Stimulated activated CD4-positive, alpha-beta T cell treated with anti-CD3 and anti-CD28 coated beads, Interleukin-4, amount 100 ng/mL, for 48 hours (primary cell): Measurements from ENCODE around the gene TPH1.

ENCODE experiments used
- DNase-seq, 2 donors: peaks; one replicate each; pipeline ENCODE4 v3.0.0-alpha.2; 2020; ENCODE audit warnings: low read depth in 2 of 2

TPH1 gene

GRCh38 chr11:18046116-18046777 lies at the start of gene TPH1:
Gene TPH1 (minus strand): TSS chr11:18046269. CDS start chr11:18040762, 5,507 bp downstream.
- no peak for DNase-seq

DNA sequence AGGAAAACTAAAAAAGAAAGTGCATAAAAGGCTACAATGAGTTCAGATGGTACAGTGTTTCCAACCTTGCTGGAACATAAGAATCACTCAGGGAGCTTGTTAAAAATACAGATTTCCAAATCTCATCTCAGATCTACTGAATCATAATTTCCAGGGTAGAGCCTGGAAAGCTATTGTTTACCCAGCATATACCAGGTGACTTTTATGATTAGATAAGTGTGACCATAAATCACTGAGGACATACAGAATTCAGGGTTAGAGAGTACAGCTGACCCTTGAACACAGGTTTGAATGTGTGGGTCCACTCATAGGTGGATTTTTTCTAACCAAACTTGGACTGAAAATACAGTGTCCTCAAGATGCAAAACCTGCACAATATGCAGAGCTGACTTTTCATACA lies 47.9 kb upstream of the TPH1 start:
- DNase-seq: no peak

- no peak for DNase-seq
Observed at GRCh38 chr11:18091731-18092130, 45.7 kb upstream of the TPH1 start.

GRCh38 chr11:18088966-18089365 lies 42.9 kb upstream of the TPH1 start:
- DNase-seq: no peak

GRCh38 chr11:18088366-18088765 lies 42.3 kb upstream of the TPH1 start:
- DNase-seq: no peak

DNA sequence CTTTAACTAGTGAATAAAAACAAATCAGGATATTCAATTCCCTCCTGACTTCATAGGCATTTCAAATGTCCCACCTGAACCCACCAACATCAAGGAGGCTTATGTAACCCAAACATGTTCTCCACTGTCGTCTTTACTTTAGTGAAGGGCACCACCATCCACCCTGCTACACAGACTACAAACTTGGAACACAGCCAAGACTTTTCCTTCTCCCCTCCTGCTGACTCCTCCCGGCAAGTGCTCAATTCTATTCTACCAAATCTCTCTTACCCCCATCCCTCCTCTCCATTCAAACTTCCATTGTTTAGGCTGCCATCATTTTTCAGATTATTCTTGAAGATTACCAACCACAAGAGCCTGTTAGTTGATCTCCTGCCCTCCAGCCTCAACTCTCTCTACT lies 35.5 kb upstream of the TPH1 start:
- DNase-seq: no peak

- no peak for DNase-seq
Observed at GRCh38 chr11:18080451-18080850, 34.4 kb upstream of the TPH1 start.

GRCh38 chr11:18078909-18079308 lies 32.8 kb upstream of the TPH1 start:
- DNase-seq: no peak

DNA sequence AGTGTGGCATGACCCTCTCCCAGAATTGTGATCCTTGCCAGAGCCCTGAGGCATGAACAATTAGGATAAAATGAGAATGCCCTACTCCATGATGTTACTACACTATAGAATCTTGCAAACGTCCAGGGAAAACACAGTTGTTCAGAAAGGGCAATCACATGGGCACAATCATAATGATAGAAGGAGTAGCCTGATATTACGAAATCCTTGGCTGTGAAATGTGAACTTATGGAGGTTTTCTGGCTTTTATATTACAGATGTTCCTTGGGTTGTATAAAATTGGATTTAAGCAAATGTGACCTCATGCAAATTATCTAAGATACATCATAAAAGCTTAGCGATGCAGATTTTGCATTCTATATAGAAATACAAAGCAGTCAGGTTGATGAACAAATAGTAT lies 29.4 kb upstream of the TPH1 start:
- DNase-seq: no peak

- no peak for DNase-seq
Observed at GRCh38 chr11:18071098-18071705, 25.1 kb upstream of the TPH1 start.

GRCh38 chr11:18067372-18067771 lies 21.3 kb upstream of the TPH1 start:
- no peak for DNase-seq

DNA sequence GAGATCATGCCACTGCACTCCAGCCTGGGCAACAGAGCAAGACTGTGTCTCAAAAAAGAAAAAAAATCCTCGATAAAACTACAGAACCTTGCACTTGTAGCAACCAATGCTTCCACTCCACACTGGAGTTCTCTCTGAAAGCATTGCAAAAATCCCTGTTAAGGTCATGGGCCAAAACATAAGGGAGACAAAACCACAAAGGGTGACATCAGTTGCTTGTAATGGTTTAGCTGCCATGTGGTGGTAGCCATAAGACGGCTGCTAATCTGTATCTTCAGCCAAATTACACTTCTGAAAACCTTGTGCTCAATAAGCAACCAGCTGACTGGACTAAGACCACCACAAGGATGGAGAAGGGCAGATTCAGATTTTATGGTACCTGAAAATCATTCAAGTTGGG lies 20.6 kb upstream of the TPH1 start:
- no peak for DNase-seq

GRCh38 chr11:18065572-18065971 lies 19.5 kb upstream of the TPH1 start:
- no peak for DNase-seq

GRCh38 chr11:18064450-18065054 lies 18.5 kb upstream of the TPH1 start:
- DNase-seq: no peak

GRCh38 chr11:18063862-18064434 lies 17.9 kb upstream of the TPH1 start:
- DNase-seq: no peak

DNA sequence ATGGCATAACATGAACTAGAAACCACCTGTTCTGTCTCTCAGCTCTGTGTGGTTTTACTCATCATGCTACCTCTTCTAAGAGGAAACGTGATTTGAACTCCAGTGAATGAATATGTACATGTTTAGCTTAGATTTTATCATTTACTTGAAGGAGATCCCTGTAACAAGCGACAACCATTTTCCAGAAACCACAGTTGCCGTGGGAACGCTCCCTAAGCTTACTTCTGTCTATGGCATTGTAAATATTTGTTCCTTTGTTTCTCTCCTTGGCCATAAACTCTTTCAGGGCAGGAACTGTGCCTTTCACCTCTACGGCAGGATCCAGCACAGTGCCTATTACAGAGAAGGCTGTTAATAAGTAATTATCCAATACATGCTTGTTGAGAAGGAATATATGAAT lies 17.1 kb upstream of the TPH1 start:
- DNase-seq: no peak

GRCh38 chr11:18061351-18061750 lies 15.3 kb upstream of the TPH1 start:
- no peak for DNase-seq

DNA sequence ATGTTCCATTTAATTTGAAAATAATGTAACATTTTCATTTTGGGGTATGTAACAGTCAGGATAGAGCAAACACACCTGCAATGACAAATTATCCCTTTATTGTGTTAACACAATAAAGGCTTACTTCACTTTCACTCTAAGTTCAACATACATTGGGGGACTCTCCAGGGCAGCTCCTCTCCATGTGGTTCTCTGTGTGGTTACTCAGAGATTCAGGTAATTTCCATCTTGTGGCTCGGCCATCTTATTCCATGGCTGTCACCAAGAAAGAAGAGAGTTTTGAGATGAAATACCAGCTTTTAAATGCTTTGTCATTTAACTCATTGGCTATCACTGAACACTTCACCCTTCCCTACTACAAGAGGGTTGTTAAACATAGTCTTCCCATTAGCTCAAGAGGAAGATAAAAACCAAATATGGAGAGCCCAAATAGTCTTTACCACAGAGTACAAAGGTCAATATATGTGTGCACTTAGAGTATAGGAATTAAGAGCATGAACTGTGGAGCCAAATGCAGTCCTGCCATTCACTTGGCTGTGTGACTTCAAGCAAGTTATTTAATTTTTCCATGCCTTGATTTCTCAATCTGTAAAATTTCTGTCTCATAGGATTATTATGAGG lies 10.6 kb upstream of the TPH1 start:
- no peak for DNase-seq

- no peak for DNase-seq
Observed at GRCh38 chr11:18054511-18055103, 8.5 kb upstream of the TPH1 start.

GRCh38 chr11:18050848-18051247 lies 4.8 kb upstream of the TPH1 start:
- DNase-seq: no peak

DNA sequence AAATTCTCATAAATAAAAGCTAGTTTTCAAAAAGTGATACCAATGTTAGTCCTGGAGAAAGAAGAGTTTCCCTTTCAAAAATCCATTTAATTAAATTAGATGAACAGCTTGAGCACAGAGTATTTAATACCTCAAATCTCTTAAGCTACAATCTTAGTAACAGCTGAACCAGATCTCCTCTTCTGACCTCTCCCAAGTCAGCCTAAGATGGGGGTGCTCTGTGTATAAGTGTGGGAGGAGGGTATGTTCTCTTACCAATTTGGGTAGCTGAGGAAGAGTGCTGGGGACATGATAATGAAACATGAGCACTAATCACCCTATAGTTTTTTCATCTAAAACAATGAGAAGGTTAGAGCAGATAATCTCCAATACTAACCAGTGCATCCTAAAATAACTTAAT lies 9.6 kb downstream of the TPH1 start:
- no peak for DNase-seq

GRCh38 chr11:18027475-18027874 lies 18.6 kb downstream of the TPH1 start:
- no peak for DNase-seq
